Left lobe of liver (tissue), 2 donors: ENCODE data around the gene EPHA4. TPM values are rescaled to one million over a fixed set of nuclear protein-coding genes. Genes with fewer than 3 reads are reported as not detected.

Source experiments
- ATAC-seq: fragments of 200-7000 bp; cut with Tn5 transposase; one replicate; pipeline ENCODE4 v1.9.1; 2020; ENCODE audit warnings: mild to moderate bottlenecking, moderate library complexity
- DNase-seq: peaks from one replicate; pipeline ENCODE4 v3.0.0-alpha.2; 2020; ENCODE audit warnings: low spot score
- total RNA-seq: library from RNA; stranded (reverse); gene quantifications from one replicate; pipeline ENCODE4 v1.2.1, GENCODE V29; 2021
- donor health status: DM: no; HTN: no; CAD: no; lungs with moderate emphysema.
- donor health status: DM: no; HTN: yes; CAD: no.

Gene EPHA4
- total RNA-seq, 1 donor from 2014 or later, result 1.7 TPM

DNA sequence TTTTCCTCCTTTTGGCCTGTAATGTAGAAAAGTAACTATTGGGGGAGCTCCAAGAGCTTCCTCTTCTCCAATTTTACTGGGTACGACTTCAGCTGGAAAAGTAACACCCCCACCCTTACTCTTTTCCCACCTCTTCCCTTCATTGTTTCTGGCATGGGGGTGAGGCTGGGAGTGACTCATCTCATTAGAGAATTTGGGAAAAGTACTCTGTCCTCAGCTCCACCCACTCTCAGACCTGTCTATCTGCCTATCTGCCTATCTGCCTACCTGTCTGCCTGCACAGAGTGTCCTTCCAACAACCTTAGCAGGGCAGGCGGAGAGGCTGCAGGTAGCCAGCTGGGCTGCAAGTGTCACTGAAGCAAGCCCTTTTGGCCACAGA, 93.6 kb downstream of the EPHA4 start:
- no peak for DNase-seq
- ATAC-seq, result no peak

DNA sequence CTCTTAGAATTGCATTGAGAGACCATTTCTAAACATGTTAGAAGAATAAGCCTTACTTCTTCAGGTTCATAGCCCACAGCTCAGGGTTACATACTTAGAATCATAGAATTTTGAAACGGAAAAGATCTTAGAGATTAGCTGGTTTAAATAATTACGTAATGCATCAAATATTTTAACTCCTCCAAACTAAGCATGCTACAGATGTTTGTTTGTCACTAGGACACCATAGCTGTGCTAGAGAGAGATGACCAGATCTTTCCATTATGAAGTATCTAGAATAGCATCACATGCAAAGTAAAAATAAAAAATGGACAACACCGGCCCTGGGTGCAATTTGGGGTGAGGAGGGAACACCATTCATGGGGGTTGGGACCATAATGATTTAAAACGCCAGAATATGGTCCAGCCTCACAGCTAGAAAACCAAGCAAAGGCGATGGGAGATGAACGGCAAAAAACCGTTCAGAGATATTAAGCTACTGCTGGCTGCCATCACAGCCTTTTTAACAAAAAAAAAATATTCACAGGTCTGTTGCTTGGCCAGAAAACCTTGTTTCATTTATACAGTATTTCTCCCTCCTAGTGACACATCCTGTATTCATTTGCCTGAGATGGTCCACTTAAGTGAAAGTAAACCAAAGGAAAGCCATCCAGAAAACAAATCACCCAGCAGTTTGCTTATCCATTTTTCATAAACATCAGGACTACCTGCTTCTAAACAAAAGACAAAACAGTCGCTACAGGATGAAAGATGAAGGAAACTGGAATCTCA, 94.2 kb downstream of the EPHA4 start:
- DNase-seq (no peak), ATAC-seq (no peak)

DNA sequence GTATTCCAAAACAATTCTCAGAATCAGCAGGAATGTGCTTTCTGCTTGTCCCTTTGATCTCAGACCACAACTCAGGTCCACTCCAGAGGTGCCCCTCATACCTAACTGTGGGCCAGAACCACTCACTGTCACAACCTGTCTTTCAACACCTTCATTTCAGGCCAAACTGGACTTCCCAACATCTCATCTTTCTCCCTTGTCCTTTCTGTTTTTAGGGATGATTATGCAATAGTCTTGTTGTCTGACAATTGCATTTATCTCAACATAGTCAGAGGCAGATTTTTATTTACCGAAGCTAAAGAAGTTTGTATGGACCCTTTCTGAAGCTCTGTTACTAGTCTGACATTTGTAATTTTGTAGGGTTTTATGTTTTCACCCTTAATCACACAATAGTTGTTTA, 95.9 kb downstream of the EPHA4 start:
- DNase-seq (no peak), ATAC-seq (no peak)

DNA sequence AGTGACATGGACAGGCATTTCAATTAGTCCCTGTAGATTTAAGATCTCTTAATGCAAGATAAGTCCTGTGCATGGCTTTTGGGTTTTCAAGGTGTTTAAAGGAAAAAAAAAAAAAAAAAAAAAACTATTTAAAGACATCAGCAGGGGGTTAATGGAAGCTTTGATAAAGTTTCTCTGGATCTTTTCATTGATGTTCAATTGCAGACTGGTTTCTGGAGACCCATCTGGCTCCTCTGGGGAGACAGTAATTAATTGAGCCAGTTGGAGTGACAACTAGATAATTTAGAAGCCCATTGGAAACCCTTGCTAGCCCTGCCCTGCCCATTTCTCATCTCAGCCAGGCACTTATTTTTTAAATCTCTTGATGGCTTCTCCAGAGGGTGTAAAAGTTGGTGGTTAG, 98.7 kb downstream of the EPHA4 start:
- ATAC-seq (no peak), DNase-seq (no peak)

DNA sequence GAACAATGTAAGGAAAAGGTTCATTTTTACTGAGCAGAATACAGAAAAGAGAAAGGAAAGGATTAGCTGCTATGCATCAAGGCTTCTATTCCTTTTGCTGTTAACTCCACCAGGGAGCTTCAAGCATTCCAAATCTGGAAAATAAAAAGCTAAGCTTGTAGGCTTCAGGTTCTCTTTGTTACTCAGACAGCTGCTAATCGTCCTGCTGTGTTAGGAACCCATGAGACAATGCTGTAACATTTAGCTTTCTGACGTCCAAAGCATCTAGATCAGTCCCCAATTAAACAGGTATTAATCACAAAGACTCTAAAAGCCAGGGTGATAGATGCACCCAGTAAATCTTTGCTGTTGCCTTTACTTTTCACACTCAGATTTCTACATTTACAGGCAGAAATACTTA, 103.8 kb downstream of the EPHA4 start:
- no peak for ATAC-seq
- DNase-seq, result no peak

DNA sequence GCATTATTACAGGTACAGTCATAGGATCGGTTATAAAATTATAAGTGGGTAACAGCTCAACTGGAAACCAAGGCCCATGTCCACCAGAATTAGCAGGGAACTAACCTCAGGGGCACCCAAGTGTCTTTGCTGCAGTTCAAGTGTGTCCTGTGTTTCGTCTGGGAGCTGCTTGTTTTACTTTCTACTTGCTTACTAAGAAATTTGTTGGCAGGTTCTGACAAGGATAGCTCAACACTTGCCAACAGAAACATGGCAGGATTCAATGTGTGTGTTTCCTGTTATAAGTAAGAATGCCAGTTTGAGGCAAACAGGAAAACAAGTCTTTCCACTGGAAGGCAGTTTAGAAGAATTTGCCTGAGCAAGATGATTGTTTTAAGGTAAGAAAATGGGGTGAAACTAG, 104.5 kb downstream of the EPHA4 start:
- ATAC-seq (no peak), DNase-seq (no peak)

DNA sequence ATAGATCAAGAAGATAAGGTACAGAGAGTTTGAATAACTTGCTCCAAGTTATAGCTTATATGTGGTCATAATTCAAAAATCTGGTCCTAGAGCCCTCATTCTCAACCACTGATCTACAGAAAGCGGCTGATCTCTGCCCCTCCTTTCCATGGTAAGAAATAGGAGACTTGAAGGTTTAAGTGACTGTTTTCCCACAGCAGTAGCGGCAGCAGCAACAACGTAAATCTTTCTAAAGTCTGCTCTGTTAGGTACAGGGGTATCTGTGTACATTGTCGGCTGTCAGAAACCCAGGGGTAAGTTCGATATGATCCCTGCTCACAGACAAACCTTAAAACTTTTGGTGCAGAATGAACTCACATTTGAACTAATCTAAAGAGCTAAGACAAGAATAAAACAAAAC, 105.4 kb downstream of the EPHA4 start:
- no peak for ATAC-seq

DNA sequence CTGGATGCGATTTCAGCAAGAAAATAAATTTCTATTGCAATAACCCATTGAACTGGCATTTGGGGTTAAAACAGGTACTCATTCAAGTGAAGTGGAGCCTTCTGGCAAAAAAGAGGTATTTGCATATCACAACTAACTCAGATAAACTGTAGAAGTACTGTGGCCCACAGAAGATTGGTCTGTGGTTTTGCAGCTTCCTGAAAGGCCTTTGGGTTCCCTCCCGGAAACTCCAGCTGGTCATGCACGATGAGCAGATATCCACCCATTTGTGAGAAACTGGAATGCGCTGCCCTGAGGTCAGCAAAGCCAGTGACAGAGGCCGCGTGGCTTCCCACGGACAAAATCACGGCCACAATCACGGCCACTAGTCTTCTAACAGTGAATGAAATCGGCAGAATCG, 106.3 kb downstream of the EPHA4 start:
- ATAC-seq (no peak), DNase-seq (no peak)

More for the DNA sequence above, 105.4 kb downstream of the EPHA4 start:
- no peak for DNase-seq

DNA sequence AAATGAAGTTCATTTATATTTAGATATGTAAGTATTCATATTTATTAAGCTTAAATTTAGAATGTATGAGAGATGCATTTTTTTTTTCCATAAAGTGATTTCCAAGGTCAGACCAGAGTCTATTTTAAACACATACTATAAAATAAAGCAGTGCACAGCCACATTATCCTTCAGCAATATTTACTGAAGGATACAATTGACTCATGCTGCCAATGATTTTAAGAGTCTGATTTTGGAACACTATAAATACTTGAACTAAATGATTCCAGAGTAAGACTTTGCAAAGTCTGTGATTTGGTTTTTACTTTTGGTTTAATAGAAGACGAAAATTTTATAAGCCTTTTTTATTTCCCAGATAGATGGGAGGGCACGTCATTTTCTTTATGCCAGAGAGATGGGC, 107.1 kb downstream of the EPHA4 start:
- no peak for DNase-seq
- no peak for ATAC-seq

DNA sequence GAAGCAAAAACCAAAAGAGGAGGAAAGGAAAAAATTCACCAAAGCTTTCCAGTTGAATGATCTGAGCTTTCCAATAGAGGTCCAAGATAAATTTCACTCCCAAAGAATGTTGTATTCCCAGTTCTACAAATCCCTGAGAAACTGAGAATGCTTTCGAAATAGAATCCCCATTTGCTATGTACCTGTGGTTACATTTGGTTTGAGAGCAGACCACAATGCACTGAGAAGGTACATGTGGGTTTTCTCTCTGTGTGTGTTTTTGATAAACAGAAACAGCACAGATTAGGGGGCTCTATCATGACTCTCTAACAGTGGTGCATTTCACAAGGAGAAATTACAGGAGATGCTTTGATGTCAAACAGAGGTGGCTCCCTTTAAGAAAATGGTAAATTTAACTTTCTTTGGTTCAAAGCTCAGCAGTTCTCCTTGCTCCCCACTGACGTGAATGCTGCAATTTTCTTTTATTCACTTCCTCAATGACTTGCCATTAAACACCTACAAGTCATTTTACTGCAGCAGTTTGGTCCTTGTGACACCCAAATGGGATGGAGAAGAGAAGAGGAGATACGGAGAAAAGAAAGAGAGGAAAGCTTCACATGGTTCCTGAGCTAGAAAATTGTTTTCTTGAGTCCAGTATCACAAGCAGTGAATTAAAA, 108.7 kb downstream of the EPHA4 start:
- ATAC-seq, result no peak
- no peak for DNase-seq

DNA sequence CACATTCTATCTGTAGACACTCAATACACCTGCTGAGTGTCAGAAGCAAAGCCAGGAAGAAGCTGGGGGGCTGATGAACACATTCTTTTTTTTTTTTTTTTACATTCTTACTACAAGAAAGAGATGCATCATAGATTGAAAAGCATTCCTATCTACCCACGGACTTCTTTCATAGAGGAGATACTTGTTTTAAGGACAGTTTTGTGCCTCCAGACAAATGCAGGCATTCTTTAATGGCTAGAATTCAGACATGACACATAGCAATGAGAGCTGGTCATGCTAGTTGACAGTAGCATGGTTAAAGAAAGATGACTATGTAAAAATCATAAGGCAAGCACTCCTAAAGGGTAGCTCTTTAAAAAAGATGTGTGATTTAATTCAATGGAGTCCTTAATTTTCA, 110.2 kb downstream of the EPHA4 start:
- no peak for DNase-seq
- ATAC-seq, result no peak

DNA sequence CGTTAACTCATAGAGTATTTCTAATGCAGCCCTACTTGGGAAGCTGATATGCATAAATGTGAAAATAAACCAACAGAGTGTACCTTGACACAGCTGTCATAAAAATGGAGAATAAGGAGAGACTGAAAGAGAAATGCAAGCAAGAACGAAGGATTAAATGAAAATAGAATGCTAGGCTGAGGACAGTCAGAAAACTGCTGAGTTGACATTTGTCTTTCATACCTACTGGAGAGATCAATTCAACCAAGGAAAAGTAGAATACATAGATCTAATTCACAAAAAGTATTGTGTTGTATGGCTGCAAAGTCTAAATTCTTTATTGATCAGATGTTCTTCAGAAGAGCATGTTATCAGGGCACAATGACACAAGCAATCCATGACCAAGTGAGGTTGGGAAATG, 112.0 kb downstream of the EPHA4 start:
- no peak for ATAC-seq

DNA sequence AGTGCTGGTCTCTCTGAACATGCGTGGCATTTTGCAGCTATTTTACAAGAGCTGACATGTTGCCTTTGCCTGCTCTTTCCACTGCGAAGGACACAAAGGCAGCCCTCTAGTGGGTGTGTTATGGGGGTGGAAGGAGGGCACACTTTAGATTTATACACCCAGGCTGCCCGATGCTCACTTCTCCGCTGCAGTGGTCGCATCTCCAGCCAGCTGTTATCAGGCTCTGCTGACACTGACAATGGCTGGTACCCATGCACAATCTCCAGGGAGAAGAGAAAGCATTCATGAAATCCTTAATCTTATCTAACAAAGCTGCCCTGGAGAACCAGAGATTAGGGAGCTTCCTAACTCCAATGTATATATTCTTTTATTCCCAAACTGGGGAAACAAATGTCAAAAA, 113.5 kb downstream of the EPHA4 start:
- no peak for DNase-seq
- ATAC-seq, result no peak

More for the DNA sequence above, 112.0 kb downstream of the EPHA4 start:
- no peak for DNase-seq

DNA sequence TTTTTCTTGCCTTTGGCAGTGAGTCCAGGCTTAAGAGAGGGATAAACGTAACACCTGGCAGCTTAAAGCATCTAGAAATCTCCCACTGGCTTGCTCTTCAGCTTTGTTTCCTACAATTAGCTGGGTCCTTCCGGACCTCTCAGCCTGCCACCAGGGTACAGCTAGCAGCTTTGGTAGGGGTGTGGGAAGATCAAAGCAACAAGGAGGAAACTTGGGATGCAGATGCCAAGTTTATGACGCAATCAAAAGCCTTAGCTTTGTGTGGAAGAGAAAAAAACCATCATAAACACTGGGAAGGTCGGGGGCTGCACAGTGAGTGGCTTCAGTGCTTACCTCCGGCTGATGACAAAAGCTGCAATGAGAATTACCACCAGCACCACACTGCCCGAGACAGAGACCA, 116.9 kb downstream of the EPHA4 start:
- DNase-seq (no peak), ATAC-seq (no peak)

DNA sequence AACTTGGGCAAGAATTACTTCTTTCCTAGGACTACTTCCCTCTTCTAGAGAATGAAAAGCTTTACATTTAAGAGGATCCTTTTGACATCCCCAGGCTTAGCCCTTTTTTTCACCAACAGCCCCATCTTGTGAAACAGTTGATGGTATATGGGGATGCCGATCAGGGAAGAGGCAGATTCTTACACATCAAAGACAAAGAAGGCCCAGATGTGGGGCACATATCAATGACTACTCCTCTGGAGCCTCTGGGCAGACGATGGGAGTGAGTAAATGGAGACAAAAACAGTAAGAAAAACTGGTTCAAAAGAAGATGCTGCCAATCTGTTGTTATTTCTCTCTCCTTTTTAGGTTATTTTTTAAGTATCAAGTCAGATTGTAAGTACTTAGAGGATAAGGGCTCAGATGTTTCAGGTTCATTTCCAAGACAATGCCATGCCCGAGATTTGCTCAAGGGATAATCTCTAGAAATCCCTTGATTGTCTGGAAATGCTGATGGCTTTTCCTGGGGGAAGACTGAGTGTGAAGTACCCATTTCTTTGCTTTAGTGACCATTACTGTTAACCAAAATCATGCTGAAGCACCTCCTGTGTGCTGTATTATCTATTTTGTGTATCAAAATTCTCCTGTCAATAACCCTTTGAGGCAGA, 117.5 kb downstream of the EPHA4 start:
- ATAC-seq, result no peak
- DNase-seq, result no peak

DNA sequence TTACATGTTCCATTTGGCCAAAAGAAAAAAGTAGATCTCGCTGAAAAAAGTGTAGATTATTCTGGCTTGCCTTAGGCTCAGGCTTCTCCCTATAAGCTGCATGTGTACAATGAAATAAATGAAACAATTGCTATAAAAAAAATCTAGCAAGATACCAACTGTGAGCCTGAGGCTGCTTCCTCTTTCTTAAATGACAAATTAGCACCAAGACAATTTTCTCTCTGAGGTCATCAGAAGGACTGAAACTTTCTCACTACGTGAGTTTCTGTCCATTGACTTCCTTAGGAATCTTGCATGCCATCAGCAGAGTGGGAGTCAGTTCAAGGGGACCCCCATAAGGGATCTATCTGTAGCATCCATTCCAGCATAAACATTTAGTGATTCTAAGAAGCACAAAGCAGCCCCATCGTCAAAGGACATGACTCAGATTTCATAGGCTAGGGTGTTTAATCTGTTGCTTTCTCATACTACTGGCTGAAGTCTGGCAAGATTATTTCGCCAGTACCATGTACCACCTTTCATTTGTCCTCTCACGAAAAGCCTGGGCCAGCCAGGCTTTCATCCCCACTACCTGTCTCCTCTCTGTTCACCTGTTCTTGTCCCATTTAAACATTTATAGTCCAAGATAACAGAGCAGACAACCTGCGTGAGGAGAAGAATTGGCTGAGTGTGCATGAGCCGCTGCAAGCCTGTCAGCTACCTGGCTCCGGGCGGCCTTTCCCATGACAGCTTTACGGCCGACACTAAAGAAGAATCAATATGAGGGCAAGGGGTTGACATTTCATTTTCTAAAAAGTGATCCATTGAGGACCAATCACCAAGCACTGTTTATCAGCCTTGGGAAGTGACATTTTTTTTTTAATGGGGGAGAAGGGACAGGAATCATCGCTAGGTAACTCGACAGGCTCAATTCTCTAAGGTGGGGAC, 120.0 kb downstream of the EPHA4 start:
- ATAC-seq (no peak), DNase-seq (no peak)

DNA sequence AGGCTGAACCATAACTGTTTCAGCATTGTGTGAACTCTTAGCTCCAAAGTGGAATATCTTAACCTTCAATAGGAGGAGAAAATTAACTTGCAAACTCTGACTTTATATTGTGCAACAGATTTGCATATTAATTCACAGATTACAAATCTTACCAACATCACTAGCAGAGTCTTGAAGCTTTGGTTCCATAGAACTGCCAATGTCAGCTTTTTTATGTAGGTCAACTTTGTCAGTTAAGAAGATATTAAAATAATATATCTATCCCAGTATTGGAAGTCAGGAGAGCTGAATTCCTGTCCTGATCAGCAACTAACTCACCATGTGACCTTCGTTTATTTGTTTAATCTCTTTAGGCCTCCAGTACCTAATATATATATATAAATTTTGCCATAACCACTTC, 121.8 kb downstream of the EPHA4 start:
- ATAC-seq, result no peak
- no peak for DNase-seq

DNA sequence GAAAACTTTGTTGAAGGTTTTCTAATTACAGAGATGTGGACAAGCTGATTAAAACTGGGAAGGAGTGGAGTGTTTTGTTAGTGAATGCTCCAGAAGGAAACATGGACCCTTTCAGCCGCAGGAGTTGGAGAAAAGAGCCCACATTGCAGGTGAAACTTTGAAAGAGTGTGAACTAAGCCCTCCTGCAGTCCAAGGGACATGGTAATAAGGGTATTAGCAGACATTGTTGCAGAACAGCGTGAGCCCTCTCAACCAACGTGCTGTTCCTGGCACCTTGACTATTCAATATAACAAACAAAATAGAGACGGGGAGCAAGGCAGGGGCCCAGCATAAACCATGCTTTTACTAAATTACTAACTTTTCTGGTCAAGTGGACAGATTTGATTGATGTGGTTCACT, 122.7 kb downstream of the EPHA4 start:
- ATAC-seq (no peak), DNase-seq (no peak)

DNA sequence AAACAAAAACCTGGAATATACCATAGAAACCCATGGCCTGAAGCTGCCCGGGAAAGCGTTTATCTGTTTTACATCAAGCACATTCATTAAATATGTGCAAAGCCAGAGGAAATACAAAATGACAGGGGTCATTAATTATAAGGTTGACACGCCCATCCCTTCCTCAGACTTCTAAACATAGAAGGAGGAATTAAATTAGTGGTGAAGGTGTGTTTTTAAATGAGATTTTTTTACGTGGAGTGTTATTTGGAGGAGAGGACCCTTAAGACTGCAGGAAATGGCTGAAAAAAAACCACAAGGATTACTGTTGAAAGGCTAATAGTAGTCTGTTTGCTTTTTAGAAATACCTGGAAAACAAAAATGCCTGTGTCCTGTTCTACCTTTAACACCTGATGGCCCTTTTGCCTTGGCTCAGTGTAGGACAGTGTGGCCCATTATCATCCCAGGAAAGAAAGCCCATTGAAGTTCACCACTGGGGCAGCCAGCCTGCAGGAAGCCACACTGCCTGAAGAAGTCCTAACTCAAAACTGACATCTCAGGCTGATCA, 123.2 kb downstream of the EPHA4 start:
- no peak for ATAC-seq
- no peak for DNase-seq

DNA sequence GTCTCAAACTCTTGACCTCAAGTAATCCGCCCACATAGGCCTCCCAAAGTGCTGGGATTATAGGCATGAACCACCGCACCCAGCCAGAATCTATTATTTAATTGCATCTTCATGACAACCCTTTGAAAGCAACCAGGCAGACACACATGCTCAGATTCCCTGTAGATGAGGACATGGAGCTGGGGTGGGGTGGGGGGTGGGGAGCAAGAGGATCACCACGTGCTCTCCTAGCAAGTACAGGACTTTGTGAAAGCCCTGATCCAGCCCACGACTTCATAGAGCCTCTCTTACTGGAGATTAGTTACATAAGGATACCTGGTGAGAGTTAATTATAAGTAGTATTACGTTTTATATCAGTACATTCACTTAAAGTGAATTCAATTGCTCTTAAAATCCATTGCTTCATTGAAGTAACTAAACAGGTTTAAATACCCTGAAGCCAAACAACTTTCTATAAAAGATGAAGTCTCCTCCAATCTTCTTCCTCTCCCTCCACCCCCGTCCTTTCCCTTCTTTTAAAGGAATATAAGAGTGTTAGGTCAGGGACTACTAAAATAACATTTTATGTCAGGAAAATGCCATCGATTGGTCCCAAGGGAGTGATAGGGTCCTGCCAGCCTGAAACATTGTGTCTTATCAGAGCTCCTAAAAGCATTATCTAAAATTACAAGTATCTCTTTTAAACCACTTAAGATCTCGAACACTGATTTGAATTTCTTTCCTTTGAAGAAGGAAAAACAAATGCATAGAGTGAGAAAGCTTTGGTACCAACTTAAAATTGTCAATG, 123.9 kb downstream of the EPHA4 start:
- no peak for DNase-seq
- ATAC-seq, result no peak
